Measurements from ENCODE around the gene LIPA. TPM values are rescaled to one million over a fixed set of nuclear protein-coding genes. Genes with fewer than 3 reads are reported as not detected.
A peak's percentile ranks its signal among the peaks of the same experiment; 100 is the strongest.

LIPA gene
- total RNA-seq, 1 experiment from 2014 or later: 47.3 TPM

DNA sequence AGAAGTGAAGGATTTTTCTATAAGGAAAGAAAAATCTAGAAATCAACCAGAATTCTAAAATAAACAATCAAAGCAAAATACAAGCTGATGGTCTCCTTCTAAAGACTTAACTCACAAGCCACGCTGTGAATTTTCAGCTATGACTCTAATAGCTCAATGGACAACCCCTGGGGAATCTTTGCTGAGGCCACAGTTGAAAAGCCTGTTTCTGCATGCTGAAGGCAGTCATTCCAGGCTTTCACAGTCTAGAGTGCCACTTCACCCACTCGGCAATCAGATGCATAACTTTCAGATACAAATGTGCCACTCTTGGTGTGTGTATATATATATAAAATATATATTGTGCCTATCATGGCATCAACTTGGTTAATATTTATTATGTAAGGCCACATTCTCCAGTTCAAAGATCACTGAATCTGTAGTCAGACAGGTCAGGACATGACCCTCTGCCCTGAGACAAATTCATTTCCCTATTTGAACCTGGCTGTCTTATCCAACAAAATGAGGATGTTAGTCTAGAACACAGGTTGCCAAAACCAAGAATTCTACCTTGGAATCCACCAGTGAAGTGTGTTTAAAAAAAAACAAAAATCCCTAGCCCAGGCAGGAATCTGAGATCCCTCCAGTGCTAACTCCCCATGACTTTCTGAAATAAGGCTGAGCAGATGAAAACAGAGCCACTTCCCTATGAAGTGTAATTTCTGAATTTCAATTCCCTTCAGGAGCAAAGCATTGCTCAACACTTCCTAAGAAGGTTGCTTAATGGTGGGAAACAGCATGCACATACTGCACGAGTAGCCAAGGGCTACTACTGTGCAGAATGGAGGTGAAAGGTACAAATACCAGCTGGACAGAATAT, 9.9 kb downstream of the LIPA start:
- H3K27ac Mint-ChIP-seq: peak overlapping the region; percentile 76
- DNase-seq (ENCODE audit: low spot score): no peak

DNA sequence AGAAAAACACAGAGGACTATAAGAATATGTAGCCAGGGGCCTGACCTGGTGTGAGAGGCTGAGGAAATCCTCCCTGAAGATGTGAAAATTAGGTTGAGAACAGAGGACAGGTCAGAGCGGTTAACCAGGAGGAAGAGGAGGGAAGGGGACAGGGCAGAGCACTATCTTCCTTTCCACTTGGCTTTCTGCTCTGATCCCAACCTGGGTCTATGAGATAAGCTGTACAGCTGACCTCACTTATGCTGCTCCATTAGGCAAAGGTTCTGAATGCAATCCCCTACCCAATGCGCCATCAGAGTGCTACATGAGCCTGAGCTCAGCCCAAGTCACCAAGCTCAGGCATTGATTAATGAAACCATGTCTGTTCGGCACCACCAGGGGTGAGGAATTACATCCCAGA, 10.5 kb downstream of the LIPA start:
- ATAC-seq (peak; percentile 33; the same call in 1 of the 2 replicates), DNase-seq (ENCODE audit: low spot score) (no peak)
- H3K4me3 Mint-ChIP-seq: no peak overlapping the region
- H3K36me3 Mint-ChIP-seq: peaks cover 4% of the 10 kb centered on the region; the same call in 1 of the 2 replicates
- peaks cover 57% of the 10 kb centered on the region for H3K4me1 Mint-ChIP-seq
- H3K27ac Mint-ChIP-seq: no peak overlapping the region
- no peaks in the 10 kb centered on the region for H3K9me3 Mint-ChIP-seq
- CTCF ChIA-PET: interaction anchor here (1.2 to 3.4 kb wide), 2 partner anchors 8 to 23 kb away, joined by 5 to 11 read pairs; no protein-coding TSS in a partner anchor
- TF ChIP-seq, protein P1, sequence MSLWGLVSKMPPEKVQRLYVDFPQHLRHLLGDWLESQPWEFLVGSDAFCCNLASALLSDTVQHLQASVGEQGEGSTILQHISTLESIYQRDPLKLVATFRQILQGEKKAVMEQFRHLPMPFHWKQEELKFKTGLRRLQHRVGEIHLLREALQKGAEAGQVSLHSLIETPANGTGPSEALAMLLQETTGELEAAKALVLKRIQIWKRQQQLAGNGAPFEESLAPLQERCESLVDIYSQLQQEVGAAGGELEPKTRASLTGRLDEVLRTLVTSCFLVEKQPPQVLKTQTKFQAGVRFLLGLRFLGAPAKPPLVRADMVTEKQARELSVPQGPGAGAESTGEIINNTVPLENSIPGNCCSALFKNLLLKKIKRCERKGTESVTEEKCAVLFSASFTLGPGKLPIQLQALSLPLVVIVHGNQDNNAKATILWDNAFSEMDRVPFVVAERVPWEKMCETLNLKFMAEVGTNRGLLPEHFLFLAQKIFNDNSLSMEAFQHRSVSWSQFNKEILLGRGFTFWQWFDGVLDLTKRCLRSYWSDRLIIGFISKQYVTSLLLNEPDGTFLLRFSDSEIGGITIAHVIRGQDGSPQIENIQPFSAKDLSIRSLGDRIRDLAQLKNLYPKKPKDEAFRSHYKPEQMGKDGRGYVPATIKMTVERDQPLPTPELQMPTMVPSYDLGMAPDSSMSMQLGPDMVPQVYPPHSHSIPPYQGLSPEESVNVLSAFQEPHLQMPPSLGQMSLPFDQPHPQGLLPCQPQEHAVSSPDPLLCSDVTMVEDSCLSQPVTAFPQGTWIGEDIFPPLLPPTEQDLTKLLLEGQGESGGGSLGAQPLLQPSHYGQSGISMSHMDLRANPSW (CRISPR knock-in tag; conservative IDR thresholded peaks at IDR 0.05; ENCODE audit: low read depth): no peak
- no peak for TF ChIP-seq ZNF138 (CRISPR knock-in tag; conservative IDR thresholded peaks at IDR 0.05)
- no peak for TF ChIP-seq ESRRA (CRISPR knock-in tag; IDR thresholded peaks at IDR 0.05; ENCODE audit: borderline replicate concordance)
- no peak for TF ChIP-seq ELF4 (CRISPR knock-in tag; IDR thresholded peaks at IDR 0.05; ENCODE audit: low read depth)
- TF ChIP-seq CTCF (IDR thresholded peaks at IDR 0.05): no peak
- TF ChIP-seq, protein P2, sequence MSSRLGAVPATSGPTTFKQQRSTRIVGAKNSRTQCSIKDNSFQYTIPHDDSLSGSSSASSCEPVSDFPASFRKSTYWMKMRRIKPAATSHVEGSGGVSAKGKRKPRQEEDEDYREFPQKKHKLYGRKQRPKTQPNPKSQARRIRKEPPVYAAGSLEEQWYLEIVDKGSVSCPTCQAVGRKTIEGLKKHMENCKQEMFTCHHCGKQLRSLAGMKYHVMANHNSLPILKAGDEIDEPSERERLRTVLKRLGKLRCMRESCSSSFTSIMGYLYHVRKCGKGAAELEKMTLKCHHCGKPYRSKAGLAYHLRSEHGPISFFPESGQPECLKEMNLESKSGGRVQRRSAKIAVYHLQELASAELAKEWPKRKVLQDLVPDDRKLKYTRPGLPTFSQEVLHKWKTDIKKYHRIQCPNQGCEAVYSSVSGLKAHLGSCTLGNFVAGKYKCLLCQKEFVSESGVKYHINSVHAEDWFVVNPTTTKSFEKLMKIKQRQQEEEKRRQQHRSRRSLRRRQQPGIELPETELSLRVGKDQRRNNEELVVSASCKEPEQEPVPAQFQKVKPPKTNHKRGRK (CRISPR knock-in tag; IDR thresholded peaks at IDR 0.05; ENCODE audit: borderline replicate concordance): no peak
- TF ChIP-seq, protein P3, sequence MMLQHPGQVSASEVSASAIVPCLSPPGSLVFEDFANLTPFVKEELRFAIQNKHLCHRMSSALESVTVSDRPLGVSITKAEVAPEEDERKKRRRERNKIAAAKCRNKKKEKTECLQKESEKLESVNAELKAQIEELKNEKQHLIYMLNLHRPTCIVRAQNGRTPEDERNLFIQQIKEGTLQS (CRISPR knock-in tag; conservative IDR thresholded peaks at IDR 0.05): no peak
- TF ChIP-seq JAZF1 (CRISPR knock-in tag; IDR thresholded peaks at IDR 0.05): no peak
- POLR2A ChIA-PET: no interaction called here
- no peaks in the 10 kb centered on the region for H3K27me3 Mint-ChIP-seq (ENCODE audit: low read depth)

More for the DNA sequence above, 9.9 kb downstream of the LIPA start:
- Mint-ChIP-seq H3K4me3 (no peak overlapping the region), H3K9me3 (no peaks in the 10 kb centered on the region), H3K4me1 (peaks cover 56% of the 10 kb centered on the region), H3K36me3 (peaks cover 4% of the 10 kb centered on the region; the same call in 1 of the 2 replicates), H3K27me3 (ENCODE audit: low read depth) (no peaks in the 10 kb centered on the region)
- no peak for TF ChIP-seq NR3C1 (CRISPR knock-in tag; conservative IDR thresholded peaks at IDR 0.05; ENCODE audit: low read depth)
- TF ChIP-seq SOX15 (CRISPR knock-in tag; IDR thresholded peaks at IDR 0.05): no peak
- no peak for TF ChIP-seq ETV6 (CRISPR knock-in tag; IDR thresholded peaks at IDR 0.05)
- no peak for TF ChIP-seq ZNF416 (CRISPR knock-in tag; IDR thresholded peaks at IDR 0.05)
- no peak for TF ChIP-seq MXD4 (CRISPR knock-in tag; IDR thresholded peaks at IDR 0.05; ENCODE audit: borderline replicate concordance)
- no peak for TF ChIP-seq NR1H2 (CRISPR knock-in tag; IDR thresholded peaks at IDR 0.05)
- TF ChIP-seq, protein P4, sequence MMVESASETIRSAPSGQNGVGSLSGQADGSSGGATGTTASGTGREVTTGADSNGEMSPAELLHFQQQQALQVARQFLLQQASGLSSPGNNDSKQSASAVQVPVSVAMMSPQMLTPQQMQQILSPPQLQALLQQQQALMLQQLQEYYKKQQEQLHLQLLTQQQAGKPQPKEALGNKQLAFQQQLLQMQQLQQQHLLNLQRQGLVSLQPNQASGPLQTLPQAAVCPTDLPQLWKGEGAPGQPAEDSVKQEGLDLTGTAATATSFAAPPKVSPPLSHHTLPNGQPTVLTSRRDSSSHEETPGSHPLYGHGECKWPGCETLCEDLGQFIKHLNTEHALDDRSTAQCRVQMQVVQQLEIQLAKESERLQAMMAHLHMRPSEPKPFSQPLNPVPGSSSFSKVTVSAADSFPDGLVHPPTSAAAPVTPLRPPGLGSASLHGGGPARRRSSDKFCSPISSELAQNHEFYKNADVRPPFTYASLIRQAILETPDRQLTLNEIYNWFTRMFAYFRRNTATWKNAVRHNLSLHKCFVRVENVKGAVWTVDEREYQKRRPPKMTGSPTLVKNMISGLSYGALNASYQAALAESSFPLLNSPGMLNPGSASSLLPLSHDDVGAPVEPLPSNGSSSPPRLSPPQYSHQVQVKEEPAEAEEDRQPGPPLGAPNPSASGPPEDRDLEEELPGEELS (CRISPR knock-in tag; IDR thresholded peaks at IDR 0.05): no peak
- POLR2A ChIA-PET: no interaction called here
- no peak; the same call in 1 of the 2 replicates for ATAC-seq
- CTCF ChIA-PET: interaction anchor here (1.2 to 3.4 kb wide), 3 partner anchors 9 to 24 kb away, joined by 5 to 11 read pairs (median 7); partner anchors contain the start of gene LIPA
